Ishikawa (cell line): ENCODE measurements around the gene MYLIP.

Source experiments
- RAD21 ChIP-seq: IDR thresholded peaks from 2 replicates; pipeline ENCODE4 v1.6.1; 2012; ENCODE audit warnings: low read depth
- TEAD4 ChIP-seq: IDR thresholded peaks from 2 replicates; pipeline ENCODE4 v1.6.1; 2012

- TF ChIP-seq TEAD4 (no peak), RAD21 (no peak)
Measured at GRCh38 chr6:16137451-16137801, 8.5 kb downstream of the MYLIP start.
